OCI-LY1 (cell line): ENCODE measurements around the gene AK2.

ENCODE experiments used
- EZH2 ChIP-seq: fragments of 200-600 bp; sonication (generic), shearing (Covaris generic); IDR thresholded peaks from 2 replicates; pipeline ENCODE4 v1.8.0; 2017; ENCODE audit warnings: borderline replicate concordance, mixed run types, mild to moderate bottlenecking, antibody characterized with exemption, low read length, moderate library complexity, mixed read lengths
- TF ChIP-seq, protein P1 (sequence below): fragments of 200-600 bp; sonication (generic), shearing (Covaris generic); IDR thresholded peaks from 2 replicates; pipeline ENCODE4 v1.5.1; 2017; ENCODE audit warnings: mild to moderate bottlenecking, antibody characterized with exemption, low read length, moderate library complexity, mixed read lengths

DNA sequence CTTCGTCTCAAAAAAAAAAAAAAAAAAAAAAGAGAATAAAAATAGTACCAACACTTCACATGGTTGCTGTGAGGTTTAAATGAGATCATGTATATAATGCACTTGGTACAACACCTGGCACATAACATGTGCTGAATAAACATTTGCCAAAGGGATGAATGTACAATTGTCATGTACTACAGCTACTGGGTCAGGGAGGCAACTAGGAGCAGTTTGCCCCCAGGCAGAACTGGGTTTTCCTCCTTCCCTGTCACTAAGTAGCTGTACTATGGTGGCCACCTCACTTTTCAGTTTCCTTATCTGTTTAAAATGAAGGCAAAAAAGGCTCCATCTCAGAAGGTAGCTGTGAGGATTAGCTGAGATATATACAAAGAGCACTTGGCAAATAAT lies 11.5 kb downstream of the AK2 start:
- TF ChIP-seq, protein P1, sequence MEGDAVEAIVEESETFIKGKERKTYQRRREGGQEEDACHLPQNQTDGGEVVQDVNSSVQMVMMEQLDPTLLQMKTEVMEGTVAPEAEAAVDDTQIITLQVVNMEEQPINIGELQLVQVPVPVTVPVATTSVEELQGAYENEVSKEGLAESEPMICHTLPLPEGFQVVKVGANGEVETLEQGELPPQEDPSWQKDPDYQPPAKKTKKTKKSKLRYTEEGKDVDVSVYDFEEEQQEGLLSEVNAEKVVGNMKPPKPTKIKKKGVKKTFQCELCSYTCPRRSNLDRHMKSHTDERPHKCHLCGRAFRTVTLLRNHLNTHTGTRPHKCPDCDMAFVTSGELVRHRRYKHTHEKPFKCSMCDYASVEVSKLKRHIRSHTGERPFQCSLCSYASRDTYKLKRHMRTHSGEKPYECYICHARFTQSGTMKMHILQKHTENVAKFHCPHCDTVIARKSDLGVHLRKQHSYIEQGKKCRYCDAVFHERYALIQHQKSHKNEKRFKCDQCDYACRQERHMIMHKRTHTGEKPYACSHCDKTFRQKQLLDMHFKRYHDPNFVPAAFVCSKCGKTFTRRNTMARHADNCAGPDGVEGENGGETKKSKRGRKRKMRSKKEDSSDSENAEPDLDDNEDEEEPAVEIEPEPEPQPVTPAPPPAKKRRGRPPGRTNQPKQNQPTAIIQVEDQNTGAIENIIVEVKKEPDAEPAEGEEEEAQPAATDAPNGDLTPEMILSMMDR, result no peak
- TF ChIP-seq EZH2, result no peak
